Thyroid gland (tissue), 4 donors: ENCODE measurements around the gene TRAM2.

Experiments
- POLR2A ChIP-seq, 2 donors: fragments of 450-650 bp; IDR thresholded peaks; one replicate each; pipeline ENCODE4 v1.6.1; 2017; ENCODE audit warnings: antibody characterized with exemption in 2 of 2, mild to moderate bottlenecking in 2 of 2, moderate library complexity in 1 of 2
- TF ChIP-seq, protein P1 (sequence below), 6 experiments: fragments of 200-600 bp in 3 of 6; fragments of 450-650 bp in 3 of 6; sonication (generic) in 3 of 6; IDR thresholded peaks; one replicate each; pipeline ENCODE4 v1.5.1; 2016 to 2019; ENCODE audit warnings: antibody characterized with exemption in 6 of 6, mild to moderate bottlenecking in 2 of 6, inconsistent platforms in 1 of 6, moderate library complexity in 1 of 6

GRCh38 chr6:52474173-52474572 lies 102.7 kb downstream of the TRAM2 start:
- TF ChIP-seq, protein P1, sequence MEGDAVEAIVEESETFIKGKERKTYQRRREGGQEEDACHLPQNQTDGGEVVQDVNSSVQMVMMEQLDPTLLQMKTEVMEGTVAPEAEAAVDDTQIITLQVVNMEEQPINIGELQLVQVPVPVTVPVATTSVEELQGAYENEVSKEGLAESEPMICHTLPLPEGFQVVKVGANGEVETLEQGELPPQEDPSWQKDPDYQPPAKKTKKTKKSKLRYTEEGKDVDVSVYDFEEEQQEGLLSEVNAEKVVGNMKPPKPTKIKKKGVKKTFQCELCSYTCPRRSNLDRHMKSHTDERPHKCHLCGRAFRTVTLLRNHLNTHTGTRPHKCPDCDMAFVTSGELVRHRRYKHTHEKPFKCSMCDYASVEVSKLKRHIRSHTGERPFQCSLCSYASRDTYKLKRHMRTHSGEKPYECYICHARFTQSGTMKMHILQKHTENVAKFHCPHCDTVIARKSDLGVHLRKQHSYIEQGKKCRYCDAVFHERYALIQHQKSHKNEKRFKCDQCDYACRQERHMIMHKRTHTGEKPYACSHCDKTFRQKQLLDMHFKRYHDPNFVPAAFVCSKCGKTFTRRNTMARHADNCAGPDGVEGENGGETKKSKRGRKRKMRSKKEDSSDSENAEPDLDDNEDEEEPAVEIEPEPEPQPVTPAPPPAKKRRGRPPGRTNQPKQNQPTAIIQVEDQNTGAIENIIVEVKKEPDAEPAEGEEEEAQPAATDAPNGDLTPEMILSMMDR (IDR thresholded peaks at IDR 0.05), result no peak
- no peak for TF ChIP-seq POLR2A (IDR thresholded peaks at IDR 0.05)
